Lower leg skin (tissue), 4 donors: ENCODE results near the gene DPH1. TPM values are rescaled to one million over a fixed set of nuclear protein-coding genes. Genes with fewer than 3 reads are reported as not detected.

Experiments
- DNase-seq, 2 donors: peaks; one replicate each; pipeline ENCODE4 v3.0.0-alpha.2; 2019; ENCODE audit warnings: low spot score in 2 of 2
- H3K4me3 ChIP-seq: fragments of 200-600 bp; sonication (generic); 2 replicates; pipeline ENCODE4 v1.5.1; 2017; ENCODE audit warnings: mild to moderate bottlenecking, low read depth; ENCODE audit not compliant: poor library complexity, severe bottlenecking
- POLR2A ChIP-seq, 2 donors: fragments of 450-650 bp; IDR thresholded peaks; one replicate each; pipeline ENCODE4 v1.6.1; 2016 to 2017; ENCODE audit warnings: antibody characterized with exemption in 2 of 2, mild to moderate bottlenecking in 1 of 2, moderate library complexity in 1 of 2
- WGBS, 2 donors: methylation state at CpG; one replicate each; pipeline ENCODE4 v1.1.5; 2018; 5-methylcytosine and 5-hydroxymethylcytosine counted together
- intact Hi-C: fragments of 100-400 bp; cut with DNase I; formaldehyde crosslinking; loops from one replicate; pipeline ENCODE4 v1.15.0; 2023; ENCODE audit warnings: low total_unique reads
- total RNA-seq, 4 donors: library from RNA; depleted of rRNA; stranded (reverse); fragments of >200 nt; gene quantifications; one replicate each; pipeline ENCODE4 v1.1.0, GENCODE V29; 2016
- TF ChIP-seq, protein P1 (sequence below), 3 donors: fragments of 450-650 bp; IDR thresholded peaks; one replicate each; pipeline ENCODE4 v1.5.1; 2016; ENCODE audit warnings: antibody characterized with exemption in 3 of 3, mild to moderate bottlenecking in 3 of 3, moderate library complexity in 2 of 3

Gene DPH1
- total RNA-seq, 4 donors from 2014 or later, result 50.4 to 80.0 (median 61.2) TPM

DNA sequence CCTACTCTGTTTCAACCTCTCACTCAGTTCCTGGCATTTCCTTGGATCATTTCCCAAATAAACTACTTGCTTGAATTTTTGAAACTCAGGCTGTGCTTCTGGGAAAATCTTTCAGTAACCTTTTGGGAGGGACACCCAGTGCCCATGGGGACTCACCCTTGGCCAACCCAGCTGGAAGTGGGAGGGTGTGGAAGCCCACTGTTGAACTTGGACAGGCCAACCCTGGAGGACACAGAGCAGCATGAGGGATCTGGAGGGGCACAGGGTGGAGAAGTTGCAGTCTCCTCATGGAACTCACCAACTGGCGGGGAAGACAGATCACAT, 16.0 kb upstream of the DPH1 start:
- no peak for DNase-seq
- intact Hi-C loops, result no loop called here
- TF ChIP-seq POLR2A (IDR thresholded peaks at IDR 0.05), result no peak
- TF ChIP-seq, protein P1, sequence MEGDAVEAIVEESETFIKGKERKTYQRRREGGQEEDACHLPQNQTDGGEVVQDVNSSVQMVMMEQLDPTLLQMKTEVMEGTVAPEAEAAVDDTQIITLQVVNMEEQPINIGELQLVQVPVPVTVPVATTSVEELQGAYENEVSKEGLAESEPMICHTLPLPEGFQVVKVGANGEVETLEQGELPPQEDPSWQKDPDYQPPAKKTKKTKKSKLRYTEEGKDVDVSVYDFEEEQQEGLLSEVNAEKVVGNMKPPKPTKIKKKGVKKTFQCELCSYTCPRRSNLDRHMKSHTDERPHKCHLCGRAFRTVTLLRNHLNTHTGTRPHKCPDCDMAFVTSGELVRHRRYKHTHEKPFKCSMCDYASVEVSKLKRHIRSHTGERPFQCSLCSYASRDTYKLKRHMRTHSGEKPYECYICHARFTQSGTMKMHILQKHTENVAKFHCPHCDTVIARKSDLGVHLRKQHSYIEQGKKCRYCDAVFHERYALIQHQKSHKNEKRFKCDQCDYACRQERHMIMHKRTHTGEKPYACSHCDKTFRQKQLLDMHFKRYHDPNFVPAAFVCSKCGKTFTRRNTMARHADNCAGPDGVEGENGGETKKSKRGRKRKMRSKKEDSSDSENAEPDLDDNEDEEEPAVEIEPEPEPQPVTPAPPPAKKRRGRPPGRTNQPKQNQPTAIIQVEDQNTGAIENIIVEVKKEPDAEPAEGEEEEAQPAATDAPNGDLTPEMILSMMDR (IDR thresholded peaks at IDR 0.05), result no peak
- H3K4me3 ChIP-seq, result no peak overlapping the region
- 100% methylated on average over 1 of the region's 1 CpG for WGBS, 2 donors

DNA sequence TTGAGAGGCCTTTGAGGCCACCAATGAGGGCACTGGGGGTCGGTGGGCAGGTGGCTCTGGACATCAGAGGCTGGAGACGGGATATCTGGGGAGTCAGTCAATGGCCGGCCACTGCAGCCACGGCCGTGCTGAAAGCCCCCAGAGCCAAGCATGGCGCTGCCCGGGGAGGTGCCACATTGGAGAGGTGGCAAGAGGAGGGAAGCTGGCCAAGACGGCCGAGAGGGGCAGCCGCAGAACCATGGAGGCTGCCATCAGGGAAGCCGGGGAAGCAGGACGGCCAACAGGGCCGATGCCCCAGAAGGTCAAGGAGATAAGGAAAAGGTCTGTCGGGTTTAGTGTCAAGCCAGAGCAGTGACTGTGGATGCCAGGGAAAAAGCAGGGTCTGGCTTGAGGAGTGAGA, 14.6 kb upstream of the DPH1 start:
- intact Hi-C loops, result no loop called here
- H3K4me3 ChIP-seq, result no peak overlapping the region
- TF ChIP-seq, protein P1 (IDR thresholded peaks at IDR 0.05), result no peak
- no peak for TF ChIP-seq POLR2A (IDR thresholded peaks at IDR 0.05)
- WGBS, 2 donors, result 88 to 92% methylated on average over 14 of the region's 14 CpGs
- no peak for DNase-seq

DNA sequence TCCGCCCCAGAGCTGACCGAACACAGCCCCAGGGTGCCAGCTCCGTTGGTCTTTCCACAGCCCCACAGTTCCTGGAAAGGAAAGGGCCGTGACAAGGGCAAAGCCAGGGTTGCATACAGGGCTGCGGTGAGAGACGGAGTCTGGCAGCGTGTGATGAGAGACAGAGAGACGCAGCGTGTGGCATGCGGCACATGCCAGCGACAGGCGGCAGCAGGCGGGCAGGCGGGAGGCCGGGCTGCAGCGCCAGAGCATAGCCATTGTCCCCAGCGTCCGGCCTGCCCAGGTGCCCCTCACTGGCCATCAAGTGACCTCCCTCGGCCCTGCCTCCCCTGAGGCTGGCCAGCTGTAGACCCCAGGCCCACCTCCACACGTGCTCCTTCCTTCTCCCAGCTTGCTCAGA, 13.5 kb upstream of the DPH1 start:
- no peak for TF ChIP-seq POLR2A (IDR thresholded peaks at IDR 0.05)
- TF ChIP-seq, protein P1 (IDR thresholded peaks at IDR 0.05), result no peak
- no peak for DNase-seq
- H3K4me3 ChIP-seq, result no peak overlapping the region
- intact Hi-C loops, result no loop called here
- 63 to 70% methylated on average over 14 to 20 of the region's 20 CpGs for whole genome bisulfite sequencing, 2 donors

DNA sequence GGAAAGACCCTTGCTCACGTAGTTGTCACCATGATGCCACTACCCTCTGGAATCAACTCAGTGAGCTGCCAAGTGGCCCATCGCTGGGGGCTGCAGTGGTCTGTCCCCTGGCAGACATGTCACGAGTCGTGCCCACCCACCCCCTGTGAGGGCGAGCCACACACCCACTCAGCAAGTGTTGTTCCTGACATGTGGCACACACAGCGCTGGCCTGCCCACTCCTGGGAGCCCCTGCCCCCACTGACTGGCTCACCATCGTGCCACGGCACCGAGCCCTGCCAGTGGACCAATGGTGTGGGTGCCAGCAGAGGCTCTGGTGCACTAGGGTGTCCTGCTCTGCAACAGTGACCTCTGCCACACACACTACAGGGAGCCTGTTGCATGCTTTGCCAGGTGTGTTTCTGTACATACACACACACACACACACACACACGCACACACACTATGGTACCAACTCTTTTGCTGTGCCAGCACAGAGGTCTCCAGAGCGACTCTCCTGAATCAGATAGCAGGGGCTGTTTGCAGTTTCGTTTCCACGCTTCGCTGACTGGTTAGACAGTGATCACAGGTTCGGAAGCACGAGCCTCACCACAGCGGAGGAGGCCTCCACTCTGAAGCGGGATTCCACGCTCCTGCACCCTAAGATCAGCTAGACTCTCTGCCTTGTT, 12.5 kb upstream of the DPH1 start:
- H3K4me3 ChIP-seq, result no peak overlapping the region
- intact Hi-C loops, result no loop called here
- no peak for TF ChIP-seq POLR2A (IDR thresholded peaks at IDR 0.05)
- TF ChIP-seq, protein P1 (IDR thresholded peaks at IDR 0.05), result no peak
- DNase-seq, result no peak
- 80 to 92% methylated on average over 19 of the region's 19 CpGs for WGBS, 2 donors

DNA sequence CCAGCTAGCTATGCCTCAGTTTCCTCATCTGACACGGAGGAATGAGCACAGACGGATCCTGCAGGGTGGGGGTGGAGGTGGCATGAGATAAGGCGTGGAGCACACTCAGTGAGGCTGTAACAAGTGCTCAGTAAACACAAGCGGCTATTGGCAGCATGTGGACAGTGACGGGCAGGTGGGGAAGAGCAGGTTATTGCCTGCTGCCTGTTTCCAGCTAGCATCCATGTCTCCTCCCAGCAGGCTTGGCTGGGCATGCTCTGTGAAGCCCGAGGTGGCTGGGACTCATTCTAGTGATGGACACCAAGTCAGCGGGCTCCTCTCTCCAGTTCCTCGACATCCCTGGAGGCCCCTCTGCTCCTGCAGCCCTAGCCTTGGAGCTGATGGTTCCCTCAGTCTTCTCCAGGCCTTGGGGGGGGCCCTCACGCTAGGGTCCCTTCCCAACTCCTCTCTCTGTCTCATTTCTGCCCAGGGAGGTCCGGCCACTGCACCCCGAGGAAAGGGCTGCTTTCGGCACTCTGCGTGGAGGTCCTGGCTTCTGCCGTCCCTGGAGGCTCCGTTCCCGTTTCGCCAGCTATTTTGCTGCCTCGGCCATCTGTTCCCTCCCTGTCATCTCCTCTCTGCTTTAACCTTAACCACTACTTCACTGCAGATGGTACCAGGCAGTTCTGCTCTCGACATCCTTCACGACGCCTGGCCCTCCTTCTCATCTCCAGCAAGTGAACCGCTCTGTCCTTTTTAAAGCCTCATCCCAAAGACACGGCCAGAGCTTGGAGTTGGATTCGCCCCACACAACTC, 11.0 kb upstream of the DPH1 start:
- intact Hi-C loops, result no loop called here
- WGBS, 2 donors, result 71 to 79% methylated on average over 23 to 24 of the region's 24 CpGs
- no peak for TF ChIP-seq POLR2A (IDR thresholded peaks at IDR 0.05)
- TF ChIP-seq, protein P1 (IDR thresholded peaks at IDR 0.05), result no peak
- no peak for DNase-seq
- no peak overlapping the region for H3K4me3 ChIP-seq
